GM11168 (cell line): Measurements from ENCODE around the gene MIR17HG.

ENCODE experiments used
- in situ Hi-C: fragments of 300-500 bp; cut with MboI; formaldehyde crosslinking; loops from one replicate; pipeline ENCODE4 v1.12.0; 2022; ENCODE audit warnings: low sequenced_read_pairs; ENCODE audit not compliant: unreplicated experiment

MIR17HG gene

DNA sequence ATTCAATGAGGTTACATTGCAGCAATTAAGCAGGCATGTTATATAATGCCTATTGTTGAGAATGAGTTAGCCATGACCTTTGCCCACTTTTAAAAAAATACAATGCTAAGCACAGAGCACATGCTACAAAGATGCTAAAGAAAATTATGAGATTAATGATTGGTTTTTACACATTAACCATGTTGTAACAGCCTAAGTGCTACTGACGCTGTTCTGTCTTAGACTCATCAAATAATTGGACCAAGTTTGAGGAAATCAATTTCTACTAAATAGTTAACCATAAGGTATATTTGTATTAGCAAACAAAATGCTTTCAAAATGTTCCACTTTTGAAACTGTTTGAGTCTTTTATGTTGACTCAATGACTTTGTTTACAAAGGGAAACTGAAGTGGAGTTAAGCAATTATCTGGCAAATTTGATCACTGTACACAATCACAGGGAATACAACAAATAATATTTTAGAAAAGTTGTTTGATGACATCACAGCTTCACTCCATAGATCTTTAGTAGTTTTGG lies 14.3 kb downstream of the MIR17HG start:
- in situ Hi-C loops = no loop called here

DNA sequence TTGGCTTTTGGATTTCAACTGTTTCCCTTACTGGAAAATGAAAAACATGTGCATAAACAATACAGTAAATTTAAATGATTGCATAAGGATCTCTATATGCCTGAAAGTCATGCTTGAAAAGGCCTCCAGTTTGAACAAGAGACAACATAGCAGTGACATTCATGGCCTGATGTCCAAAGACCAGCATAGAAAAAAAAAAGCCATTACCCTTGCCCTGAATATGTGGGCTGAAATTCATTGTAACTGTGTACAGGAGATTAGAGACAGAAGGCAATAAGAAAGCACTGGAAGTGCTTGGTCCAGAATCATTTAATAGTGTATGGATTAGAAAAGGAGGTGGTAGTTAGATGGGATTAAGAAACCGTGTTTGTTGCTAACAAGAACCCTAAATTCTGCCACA lies 15.4 kb downstream of the MIR17HG start:
- in situ Hi-C loops = no loop called here

DNA sequence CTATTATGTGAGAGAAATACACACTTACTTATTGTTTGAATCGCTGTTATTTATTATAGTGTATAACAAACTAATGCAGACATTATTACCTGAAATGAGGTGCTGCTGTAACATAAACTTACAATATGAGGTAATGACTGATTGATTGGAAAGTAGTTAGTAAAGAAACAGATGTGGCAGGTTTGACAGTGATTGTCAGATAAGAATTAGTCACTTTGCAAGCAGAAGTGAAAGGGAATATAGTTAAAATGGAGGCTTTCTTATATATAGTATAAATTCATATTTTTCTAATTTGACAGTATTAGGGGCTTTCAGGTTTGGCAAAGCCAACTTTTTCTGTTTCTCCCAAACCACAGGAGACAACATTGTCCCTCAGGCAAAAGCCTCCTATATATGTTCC lies 20.6 kb downstream of the MIR17HG start:
- in situ Hi-C loops = no loop called here

DNA sequence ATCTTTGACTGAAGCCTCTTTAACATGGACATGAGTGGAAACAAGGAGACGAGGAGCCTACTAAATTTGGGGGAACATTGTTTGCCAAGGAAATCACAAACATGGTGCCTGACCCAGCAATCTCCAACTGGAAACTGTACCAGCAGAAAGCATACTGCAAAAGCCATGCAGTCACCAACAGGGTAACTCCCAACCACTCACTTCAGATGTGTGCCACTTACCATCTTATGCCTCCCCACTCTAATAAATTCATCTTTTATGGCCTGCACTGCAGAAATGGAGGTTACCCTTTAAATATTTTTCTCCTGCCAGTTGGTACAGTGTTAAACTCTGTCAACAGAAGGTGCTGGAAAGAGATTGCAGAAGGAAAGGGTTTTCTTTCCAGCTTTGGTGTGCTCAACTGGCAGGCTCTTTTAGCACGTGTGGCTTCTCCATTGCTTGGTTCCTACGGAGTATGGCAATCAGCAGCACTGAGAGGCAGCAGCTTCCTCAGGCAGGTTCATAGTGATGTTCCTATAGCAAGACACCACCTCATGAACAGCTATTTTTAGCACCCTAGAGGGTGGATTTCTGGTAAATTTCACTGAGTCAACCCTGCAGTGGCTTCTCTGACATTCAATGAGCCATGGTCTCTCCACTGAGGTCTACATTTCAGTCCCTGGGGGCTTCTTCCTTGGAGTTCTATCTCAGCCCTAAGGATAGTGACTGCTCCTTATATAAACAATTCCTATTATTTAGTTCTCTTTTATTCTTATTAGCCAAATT lies 21.4 kb downstream of the MIR17HG start:
- in situ Hi-C loops = no loop called here

DNA sequence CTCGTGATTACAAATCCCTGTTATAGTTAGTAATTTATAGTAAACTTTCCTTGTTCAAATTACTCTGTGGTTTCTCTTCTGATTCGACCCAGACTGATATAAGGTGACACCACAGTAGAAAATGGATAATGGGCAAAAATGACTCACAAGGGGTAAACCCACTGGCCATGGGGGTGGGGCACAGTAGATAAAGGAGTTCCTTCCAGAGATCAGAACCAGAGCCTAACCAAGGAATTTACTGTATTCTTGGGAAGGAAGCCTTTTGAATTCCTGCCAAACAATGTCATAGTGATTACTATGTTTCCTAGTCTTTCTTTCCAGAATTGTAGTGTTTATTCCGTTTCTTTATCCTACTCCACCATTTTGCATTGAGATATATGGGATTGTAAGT lies 21.9 kb downstream of the MIR17HG start:
- in situ Hi-C loops = no loop called here

DNA sequence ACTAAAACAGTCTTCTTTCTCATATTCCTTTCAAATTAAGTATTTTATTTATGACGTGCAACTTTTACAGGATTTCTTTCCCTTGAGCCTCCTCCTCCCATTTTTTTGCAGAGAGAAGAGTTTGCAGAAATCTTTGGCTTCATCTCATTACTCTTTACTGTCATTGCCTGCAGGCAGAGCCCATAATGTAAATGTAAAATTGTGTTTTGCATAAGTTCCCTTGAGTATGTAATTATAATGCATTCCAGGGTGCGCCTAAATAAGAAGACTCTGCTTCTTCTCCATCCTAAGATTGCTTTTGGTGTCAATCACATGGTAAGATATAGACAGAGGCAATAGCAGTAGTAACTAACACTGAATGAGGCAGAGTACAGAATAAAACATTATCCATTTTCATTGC lies 23.0 kb downstream of the MIR17HG start:
- in situ Hi-C loops = no loop called here

DNA sequence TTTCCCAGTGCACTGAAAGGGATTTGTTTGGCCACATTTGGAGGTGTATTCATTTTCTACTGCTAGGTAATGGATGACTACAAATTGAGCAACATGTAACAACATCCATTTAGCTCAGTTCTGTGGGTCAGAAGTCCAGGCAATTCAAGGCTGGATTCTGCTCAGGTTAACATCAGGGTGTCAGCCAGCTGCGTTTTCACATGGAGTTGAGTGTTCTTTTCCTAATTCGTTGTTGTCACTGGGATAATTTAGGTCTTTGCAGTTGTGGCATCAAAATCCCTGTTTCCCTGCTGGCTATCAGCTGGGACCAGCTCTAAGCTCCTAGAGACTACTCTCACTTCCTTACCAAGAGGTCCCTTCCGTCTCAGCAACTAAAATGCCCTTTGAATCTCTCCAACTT lies 25.4 kb downstream of the MIR17HG start:
- in situ Hi-C loops = no loop called here

DNA sequence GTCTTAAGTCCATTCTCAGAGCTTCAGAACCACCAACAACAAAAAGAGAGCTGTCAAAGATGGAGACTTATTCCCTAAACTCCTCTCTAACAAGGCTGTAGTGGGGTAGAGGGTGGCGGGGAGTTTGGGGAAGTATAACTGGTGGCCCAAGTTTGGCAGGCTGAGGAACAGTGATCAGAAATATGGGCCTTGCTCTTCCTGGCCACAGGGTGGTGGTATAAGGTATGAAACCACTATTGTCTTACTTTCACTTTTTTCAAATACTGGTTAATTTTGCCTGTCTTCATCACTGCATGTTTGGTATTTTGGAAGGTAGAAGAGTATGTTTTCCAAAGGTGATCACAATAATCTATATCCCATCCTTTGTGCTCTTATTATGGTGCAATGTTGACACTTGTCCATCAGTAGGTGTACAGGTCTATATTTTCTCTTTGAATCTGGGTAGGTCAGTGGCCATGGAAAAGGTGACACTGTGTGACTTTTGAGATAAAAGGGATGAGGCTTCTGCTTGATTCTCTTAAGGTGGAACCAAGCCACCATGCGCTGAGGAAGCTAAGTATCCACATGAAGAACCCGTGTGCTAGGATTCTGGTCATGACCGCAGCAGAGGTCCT lies 27.7 kb downstream of the MIR17HG start:
- in situ Hi-C loops = loop anchor here (25.0 kb wide), 2 partner anchors 337 to 537 kb away; no protein-coding TSS in a partner anchor

DNA sequence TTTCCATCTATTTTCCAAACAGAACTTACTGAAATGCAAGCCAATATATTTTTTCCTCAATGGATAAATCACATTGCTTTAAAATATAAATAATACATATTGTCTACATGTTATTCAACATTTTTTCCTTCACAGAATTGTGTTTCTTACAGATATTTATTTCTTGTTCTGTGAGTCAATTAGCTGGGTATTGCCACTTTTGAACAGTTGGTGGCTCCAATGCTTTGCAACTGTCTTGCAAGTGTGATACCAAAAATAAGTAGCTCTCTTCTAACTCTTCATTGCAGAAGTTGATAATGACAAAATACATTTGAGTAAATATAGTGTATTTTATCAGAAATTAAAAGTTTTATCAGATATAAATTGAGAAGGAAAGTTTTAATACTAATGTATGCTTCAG lies 33.9 kb downstream of the MIR17HG start:
- in situ Hi-C loops = loop anchor here (25.0 kb wide), 2 partner anchors 331 to 531 kb away; no protein-coding TSS in a partner anchor

DNA sequence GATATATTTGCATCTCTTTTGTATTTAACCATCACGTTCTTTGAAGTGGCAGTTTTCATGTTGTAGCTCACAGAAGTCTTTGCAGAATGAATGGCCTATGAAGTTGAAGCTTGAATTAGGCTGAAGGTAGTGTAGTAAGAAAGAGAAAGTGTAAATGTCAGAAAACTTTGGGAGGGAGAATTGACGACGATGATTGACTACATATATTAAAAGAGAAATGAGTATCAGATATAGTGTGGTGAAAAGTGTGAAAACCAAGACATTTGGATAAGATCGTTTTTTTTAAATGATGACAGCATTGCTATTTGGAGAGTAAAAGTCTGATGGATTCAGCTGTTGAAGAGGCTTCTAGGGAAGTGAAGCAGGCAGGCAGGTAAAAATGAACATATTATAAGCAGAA lies 36.3 kb downstream of the MIR17HG start:
- in situ Hi-C loops = loop anchor here (25.0 kb wide), 2 partner anchors 328 to 528 kb away; no protein-coding TSS in a partner anchor

DNA sequence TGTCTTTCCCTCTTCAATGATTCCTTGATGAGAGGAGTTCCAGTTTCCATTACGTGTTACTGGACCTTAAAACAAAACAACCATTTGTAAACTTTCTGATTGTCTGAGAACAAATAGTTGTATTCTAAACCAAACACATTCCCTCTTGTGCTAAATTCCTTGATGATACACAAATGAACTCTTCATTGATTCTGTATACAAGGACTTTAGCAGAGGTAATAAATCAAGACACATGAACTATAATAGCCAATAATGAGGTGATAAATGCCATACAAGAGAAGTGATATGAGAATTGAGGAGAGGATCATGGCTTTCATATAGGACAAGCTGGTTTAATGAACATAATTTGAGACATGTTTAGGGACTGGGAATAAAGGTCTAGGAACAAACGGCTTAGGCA lies 37.4 kb downstream of the MIR17HG start:
- in situ Hi-C loops = loop anchor here (25.0 kb wide), 2 partner anchors 327 to 527 kb away; no protein-coding TSS in a partner anchor

DNA sequence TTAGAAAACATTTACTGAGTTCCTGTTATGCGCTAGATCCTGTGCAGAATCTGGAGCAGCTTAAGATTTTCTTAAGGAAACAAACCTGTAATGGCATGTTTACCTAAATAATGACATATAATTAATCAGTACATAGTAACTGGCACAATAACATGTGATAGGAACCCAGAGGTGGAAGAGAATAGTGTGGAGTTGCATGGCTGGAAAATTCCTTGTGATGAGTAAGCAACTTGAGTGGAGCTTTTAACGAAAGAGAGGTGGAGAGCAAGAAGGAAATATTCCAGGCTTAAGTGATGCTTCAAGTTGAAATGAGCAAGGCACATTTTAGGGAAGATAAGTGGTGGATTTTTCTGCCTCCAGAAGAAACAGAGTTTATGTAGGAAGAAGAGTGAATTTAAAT lies 41.7 kb downstream of the MIR17HG start:
- in situ Hi-C loops = loop anchor here (25.0 kb wide), 2 partner anchors 323 to 523 kb away; no protein-coding TSS in a partner anchor

DNA sequence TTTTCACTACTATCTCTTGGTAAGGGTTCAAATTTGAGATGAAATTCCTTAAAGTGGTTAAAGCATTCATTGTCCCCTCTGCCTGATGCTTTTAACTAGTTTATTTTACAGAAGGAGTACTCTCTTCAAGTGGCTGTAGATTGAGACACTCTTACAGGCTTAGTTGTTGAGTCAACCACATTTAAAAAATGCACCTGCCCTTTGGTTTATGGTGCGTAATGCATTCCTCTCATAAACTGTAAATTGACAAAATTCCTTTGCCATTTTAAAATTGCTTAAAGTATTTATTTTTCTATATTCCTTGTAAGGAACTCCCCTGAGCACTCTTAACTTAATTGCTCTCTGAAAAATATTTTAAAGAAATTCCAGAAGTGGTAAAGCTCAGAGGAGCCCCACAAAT lies 50.1 kb downstream of the MIR17HG start:
- in situ Hi-C loops = loop anchor here (25.0 kb wide), 2 partner anchors 315 to 515 kb away; no protein-coding TSS in a partner anchor

DNA sequence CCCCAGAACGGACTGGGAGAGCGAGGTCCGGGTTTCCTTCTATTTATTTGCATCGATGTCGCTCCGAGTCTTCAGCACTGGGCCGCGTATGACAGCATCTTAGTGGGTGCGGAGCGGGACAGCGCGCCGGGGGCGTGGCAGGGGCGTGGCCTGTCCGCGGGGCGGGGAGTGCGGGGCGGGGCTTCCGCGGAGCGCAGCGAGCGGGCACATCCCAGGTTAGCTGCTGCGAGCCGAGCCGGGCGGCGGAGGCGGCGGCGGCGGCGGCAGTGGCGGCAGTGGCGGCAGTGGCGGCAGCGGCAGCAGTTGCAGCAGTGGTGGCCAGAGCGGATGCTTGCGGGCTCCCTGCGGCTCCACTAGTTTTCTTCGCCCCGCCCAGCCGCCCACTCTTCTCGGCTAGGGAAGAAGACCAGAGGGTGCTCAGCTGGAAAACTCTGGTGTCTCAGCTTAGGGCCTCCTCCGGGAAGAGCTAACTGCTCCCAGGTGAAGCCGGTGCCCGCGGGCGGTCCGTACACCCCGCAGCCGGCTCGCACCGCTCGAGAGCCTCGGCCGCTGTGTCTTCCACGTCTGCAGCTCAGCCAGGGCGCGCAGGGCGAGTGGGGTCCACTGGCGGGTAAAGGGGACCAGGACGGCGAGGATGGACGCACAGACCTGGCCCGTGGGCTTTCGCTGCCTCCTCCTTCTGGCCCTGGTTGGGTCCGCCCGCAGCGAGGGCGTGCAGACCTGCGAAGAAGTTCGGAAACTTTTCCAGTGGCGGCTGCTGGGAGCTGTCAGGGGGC lies 51.1 kb downstream of the MIR17HG start, which contains the start of gene GPC5:
GPC5 (plus strand) TSS at position 209 of the 776 bp plus-strand sequence.
- in situ Hi-C loops = loop anchor here (25.0 kb wide), 2 partner anchors 314 to 514 kb away; no protein-coding TSS in a partner anchor

DNA sequence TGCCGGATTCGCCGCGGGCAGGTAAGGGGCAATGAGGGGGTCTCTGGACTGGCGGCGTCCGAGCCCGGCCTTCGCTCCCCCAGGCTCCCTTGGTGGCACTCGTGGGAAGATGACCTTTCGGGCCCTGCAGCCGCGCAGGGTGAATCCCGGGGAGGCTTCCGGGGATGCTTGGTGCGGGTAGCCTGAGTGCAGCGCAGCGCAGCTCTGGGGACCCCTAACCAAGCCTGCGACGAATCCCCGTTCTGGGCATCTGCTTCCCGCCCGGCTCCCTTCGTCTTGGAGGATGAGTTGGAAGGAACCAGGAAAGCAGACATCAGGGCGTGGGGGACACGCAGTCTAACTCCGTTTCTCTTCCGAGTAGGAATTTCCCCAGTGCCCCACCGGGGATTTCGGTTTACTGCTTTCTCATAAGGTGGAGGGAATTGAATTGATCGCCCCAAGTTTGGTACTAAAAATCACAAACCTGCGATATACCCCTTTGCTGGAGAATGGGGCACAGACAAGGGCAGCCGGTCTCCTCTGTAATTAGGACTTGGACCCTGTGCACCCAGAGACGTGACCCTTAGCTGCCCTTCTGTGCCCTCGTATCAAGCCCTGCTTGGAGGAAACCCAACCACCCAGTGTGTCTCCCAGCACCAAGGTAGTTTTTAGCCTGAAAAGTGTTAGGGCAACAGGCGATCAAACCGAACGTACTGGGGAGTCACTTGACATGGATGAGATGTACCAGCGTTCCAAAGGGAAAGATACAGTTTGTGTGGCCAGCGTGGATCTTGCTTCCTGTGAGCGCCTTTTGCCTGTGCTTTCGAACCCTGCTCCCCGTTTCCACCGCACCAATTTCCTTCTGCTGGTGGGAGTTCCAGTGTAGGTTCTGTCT lies 51.9 kb downstream of the MIR17HG start:
- in situ Hi-C loops = loop anchor here (25.0 kb wide), 3 partner anchors 262 to 513 kb away; no protein-coding TSS in a partner anchor

DNA sequence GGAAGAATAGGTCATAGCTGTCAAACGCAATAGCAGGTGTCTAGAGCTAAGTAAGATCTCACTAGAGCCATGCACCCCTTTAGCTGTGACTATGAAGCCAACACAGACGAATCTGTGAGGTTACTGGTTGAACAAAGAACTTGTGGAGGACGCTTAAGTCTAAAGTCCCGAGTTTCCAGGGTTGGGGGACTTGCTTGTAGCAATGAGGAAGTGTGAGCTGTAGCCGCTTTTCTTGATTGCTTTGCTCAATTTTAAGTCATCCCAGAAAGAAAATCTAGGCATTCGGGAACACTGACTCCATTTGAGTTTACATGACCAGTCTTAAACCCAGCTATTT lies 52.5 kb downstream of the MIR17HG start:
- in situ Hi-C loops = loop anchor here (25.0 kb wide), 1 partner anchor 263 kb away; no protein-coding TSS in a partner anchor

DNA sequence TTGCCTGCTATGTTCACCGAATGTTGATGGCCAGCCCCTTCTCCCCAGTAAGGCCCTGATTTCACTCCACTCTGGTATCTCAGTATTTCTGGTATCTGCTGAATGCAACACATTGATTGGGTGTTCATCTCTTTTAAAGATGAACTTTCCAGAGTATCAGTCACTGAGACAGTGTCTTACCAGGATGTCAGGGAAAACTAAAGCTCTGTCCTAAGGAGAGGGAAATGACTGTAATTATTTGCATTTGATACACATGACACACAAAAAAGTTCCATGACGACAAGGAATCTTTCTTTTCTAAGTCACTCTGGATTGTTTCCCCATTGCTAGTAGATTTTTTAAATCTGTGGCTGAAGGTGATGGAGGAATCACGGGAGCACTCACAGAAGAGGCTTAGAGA lies 53.2 kb downstream of the MIR17HG start:
- in situ Hi-C loops = loop anchor here (25.0 kb wide), 1 partner anchor 263 kb away; no protein-coding TSS in a partner anchor

DNA sequence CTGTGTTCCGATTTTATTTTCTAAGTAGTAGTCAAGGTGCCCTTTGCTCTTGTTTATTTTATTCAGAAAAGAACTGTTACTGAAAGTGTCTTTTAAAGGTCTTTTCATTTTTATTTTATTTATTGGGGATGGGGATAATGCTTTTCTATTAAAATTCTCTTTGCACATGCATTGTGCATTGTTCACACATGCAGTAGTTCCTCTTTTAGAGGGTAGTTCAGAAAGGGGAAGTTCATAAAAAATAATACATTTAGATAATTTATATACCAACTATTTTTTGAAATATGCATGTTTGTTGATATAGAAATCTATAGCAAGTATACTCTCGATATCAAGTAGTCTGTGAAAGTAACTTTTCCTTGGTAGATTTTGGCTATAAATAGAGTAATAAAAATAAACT lies 54.4 kb downstream of the MIR17HG start:
- in situ Hi-C loops = loop anchor here (25.0 kb wide), 1 partner anchor 265 kb away; no protein-coding TSS in a partner anchor
